GM18907 (cell line): Measurements from ENCODE around the gene MYRFL.
"Not testable (repeated sequence)": the region's sequence is repeated elsewhere in the genome, so short reads cannot be mapped to it uniquely, and the experiment has no call there.

ENCODE experiments used
- ATAC-seq: cut with Tn5 transposase; IDR thresholded peaks from one replicate; pipeline ENCODE4 v1.9.1; 2021; ENCODE audit warnings: mild to moderate bottlenecking, moderate library complexity; ENCODE audit not compliant: unreplicated experiment

Gene MYRFL

DNA sequence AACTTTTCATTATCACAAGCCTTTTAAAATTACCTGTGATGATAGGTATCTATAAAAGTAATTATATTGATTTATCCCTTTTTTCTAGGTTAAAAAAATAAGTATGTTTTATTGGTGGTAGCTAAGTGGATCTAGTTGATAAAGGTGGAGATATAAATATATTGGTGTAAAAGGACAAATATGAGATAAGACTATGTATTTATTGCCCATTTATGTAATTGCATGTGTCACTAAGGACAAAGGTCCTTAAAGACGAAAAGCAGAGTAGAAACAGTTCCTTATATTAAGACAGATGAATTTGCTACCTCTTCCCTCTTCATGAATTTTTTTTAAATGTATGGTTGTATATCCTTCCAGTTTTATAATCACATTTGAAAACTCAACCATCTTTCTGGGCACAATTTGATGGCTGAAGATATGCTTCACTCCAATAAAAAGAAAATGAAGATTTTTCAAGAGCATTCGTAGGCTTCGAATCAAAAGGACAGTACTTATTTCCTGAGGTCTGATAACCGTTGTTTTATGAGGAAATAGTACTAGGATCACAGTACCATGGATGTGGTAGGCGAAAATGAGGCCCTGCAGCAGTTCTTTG is at the start of gene MYRFL:
TSS of gene MYRFL (plus strand) at position 262 of the 595 bp plus-strand sequence. CDS start at position 553, 291 bp downstream.
- no peak for ATAC-seq

DNA sequence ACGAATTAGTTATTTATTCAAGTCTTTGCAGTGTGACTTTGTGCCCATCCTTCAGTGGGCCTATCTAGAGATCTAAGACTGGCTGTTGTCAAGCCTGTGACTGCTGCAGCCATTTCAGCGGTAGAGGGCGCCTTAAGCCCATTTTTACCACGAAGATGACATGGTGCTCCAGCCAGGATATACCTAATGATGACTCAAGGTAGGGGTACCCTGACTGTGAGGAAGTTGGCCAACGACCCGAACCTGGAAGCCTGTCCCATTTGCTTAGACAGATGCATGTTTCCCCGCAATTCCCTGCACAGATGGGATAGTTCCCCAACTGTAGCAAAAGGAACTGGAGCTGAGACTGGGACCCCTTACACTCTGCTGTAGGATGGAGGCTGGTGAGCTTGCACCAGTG is 45.1 kb upstream of the MYRFL start:
- no peak for ATAC-seq

DNA sequence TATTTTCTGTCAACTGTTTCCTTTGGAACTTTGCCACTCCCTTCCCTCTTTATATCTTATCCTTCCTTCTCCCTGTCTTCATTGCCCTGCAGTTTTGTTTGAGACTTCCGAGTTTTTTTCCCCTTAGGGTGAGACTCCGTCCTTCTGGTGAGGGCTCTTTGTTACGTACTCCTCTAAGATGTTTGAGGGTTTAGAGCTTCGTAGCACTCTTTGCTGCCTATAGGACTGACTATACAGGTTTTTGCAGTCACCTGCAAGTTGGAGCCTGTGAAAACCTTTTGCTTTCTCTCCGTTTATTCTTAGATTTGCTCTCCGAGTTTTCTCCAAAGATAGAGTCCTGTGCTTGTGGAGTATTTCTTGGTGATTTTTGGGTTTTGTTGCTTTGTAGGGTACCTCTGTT is 41.7 kb upstream of the MYRFL start:
- no peak for ATAC-seq

GRCh38 chr12:69789351-69789750 is 35.7 kb upstream of the MYRFL start:
- ATAC-seq: no peak

- ATAC-seq: no peak
Observed at GRCh38 chr12:69792533-69792932, 32.5 kb upstream of the MYRFL start.

DNA sequence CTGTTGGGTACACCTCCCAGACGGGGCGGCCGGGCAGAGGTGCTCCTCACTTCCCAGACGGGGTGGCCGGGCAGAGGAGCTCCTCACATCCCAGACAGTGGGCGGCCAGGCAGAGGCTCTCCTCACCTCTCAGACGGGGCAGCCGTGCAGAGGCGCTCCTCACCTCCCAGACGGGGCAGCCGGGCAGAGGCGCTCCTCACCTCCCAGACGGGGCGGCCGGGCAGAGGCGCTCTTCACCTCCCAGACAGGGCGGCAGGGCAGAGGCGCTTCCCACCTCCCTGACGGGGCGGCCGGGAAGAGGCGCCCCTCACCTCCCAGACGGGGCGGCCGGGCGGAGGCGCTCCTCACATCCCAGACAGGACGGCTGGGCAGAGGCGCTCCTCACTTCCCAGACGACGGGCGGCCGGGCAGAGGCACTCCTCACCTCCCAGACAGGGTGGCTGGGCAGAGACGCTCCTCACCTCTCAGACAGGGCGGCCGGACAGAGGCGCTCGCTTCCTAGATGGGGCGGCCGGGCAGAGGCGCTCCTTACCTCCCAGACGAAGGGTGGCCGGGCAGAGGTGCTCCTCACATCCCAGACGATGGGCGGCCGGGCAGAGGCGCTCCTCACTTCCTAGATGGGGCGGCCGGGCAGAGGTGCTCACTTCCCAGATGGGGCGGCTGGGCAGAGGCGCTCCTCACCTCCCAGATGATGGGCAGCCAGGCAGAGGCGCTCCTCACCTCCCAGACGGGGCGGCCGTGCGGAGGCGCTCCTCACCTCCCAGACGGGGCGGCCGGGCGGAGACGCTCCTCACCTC is 17.7 kb upstream of the MYRFL start:
- ATAC-seq: not testable (repeated sequence)

DNA sequence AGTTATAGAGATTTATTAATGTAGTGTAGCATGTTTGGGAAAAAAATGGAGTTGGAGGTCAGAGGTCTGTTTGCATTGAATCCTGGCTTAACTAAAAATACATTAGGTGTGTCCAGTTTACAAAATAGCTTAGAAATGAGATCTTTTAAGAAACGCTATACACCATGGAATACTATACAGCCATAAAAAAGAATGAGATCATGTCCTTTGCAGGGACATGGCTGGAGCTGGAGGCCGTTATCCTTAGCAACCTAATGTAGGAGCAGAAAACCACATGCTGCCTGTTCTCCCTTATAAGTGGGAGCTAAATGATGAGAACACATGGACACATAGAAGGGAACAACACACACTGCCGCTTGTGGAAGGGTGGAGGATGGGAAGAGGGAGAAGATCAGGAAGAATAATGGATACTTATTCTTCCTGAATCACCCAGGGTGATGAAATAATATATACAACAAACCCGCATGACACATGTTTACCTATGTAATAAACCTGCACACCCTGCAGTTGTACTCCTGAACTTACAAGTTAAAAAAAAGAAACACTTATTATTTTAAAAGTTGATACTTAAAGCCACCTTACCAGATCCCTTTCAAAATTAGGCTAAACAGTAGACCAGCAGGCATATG is 14.0 kb upstream of the MYRFL start:
- no peak for ATAC-seq

GRCh38 chr12:69816082-69816481 is 8.9 kb upstream of the MYRFL start:
- no peak for ATAC-seq

GRCh38 chr12:69821032-69821455 is 4.0 kb upstream of the MYRFL start:
- no peak for ATAC-seq

DNA sequence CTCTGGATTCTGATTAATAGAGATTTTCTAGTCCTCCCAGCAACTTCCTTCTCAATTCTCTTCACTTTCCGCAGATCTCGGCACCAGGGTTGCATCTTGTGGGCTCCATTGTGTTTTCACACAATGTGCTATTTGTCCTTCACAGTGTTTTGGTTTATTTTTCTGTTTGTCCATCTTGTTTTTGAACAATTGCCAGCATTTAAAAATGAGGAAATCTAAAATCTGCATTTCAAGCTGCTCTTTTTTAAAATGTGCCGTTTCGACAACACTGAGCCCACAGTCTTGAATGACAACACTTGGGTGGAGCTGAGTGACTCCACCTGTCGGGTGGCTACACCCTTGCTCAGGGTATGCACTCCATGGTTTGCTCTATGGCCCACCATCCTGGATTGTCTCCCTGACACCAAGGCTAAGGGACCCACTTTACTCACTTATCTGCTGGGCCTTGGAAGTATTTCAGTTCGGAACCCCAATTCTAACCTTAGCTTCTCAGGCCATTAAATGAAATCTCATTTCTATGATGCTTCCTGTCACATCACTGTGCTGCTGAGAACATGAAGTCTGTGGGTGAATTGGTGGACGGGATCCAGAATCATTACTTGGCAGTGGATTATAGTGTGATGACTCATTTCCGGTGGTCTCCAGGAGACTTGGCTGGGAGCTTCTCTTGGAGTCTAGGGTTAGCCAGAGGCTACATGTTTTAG is 3.4 kb upstream of the MYRFL start:
- ATAC-seq: no peak

- no peak for ATAC-seq
Observed at GRCh38 chr12:69822201-69822860, 2.7 kb upstream of the MYRFL start.

DNA sequence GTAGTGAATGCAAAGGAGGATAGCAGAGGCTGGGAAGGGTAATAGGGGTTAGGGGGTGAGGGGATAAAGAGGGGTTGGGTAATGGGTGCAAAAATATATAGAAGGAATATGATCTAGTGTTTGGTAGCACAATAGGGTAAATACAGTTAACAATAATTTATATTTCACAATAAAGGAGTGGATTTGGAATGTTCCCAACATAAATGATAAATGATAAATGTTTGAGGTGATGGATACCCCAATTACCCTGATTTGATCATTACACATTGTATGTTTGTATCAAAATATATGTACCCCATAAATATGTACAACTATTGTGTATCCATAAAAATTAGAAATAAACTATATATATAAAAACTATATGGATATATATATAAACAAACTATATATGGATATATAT is 999 bp upstream of the MYRFL start:
- no peak for ATAC-seq

GRCh38 chr12:69828897-69829296 is 3.9 kb downstream of the MYRFL start:
- no peak for ATAC-seq

GRCh38 chr12:69833696-69834095 is 8.7 kb downstream of the MYRFL start:
- ATAC-seq: no peak

GRCh38 chr12:69834147-69834546 is 9.1 kb downstream of the MYRFL start:
- ATAC-seq: no peak

- no peak for ATAC-seq
Observed at GRCh38 chr12:69834576-69834975, 9.5 kb downstream of the MYRFL start.

DNA sequence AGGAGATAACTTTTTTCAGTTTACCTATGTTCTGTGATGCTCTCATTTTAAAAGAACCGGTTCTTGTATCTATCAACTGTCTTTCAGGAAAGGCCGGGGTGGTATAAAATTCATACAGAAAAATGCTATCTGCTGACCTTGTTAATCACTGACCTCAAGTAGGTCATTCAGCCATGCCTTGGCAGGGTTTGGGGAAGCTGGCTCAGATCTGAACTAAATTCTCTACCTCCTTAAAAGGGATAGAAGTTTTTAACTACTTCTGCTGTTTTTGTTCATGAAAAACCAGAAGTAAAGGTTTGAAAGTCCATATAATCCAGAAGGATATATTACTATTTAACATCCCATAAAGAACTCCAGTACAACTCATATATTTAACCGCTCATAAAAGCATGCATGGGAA is 10.1 kb downstream of the MYRFL start:
- ATAC-seq: no peak

GRCh38 chr12:69836015-69836414 is 11.0 kb downstream of the MYRFL start:
- ATAC-seq: no peak

GRCh38 chr12:69837191-69837590 is 12.2 kb downstream of the MYRFL start:
- no peak for ATAC-seq

- no peak for ATAC-seq
Observed at GRCh38 chr12:69837657-69838415, 12.8 kb downstream of the MYRFL start.
